HEK293T (cell line): ENCODE data around the gene RCAN1.

Source experiments
- FOXK2 ChIP-seq: fragments of 450-650 bp; IDR thresholded peaks from 2 replicates; pipeline ENCODE4 v1.6.1; 2016; ENCODE audit warnings: mild to moderate bottlenecking
- LEF1 ChIP-seq: fragments of 450-650 bp; IDR thresholded peaks from 2 replicates; pipeline ENCODE4 v1.6.1; 2017; ENCODE audit warnings: mild to moderate bottlenecking, borderline replicate concordance
- PKNOX1 ChIP-seq: fragments of 450-650 bp; IDR thresholded peaks from 2 replicates; pipeline ENCODE4 v1.6.1; 2016
- SUZ12 ChIP-seq: fragments of 450-650 bp; IDR thresholded peaks from 2 replicates; pipeline ENCODE4 v1.6.1; 2016; ENCODE audit warnings: mild to moderate bottlenecking
- ZNF384 ChIP-seq: fragments of 450-650 bp; IDR thresholded peaks from 2 replicates; pipeline ENCODE4 v1.6.1; 2016

GRCh38 chr21:34604556-34604955, 10.4 kb downstream of the RCAN1 start:
- TF ChIP-seq ZNF384 (no peak), SUZ12 (no peak), PKNOX1 (no peak), LEF1 (no peak), FOXK2 (no peak)
